Measurements from ENCODE around the gene PDPK1. TPM values are rescaled to one million over a fixed set of nuclear protein-coding genes. Genes with fewer than 3 reads are reported as not detected.

The PDPK1 gene
- total RNA-seq, 4 donors from 2014 or later, result 31.6 to 49.8 (median 47.8) TPM

- 83% methylated on average over 6 of the region's 8 CpGs for WGBS
- Histone ChIP-seq H3K27ac (no peak overlapping the region), H3K4me3 (no peak overlapping the region), H3K27me3 (no peaks in the 10 kb centered on the region), H3K36me3 (peaks cover 65% of the 10 kb centered on the region), H3K4me1 (peaks cover 27% of the 10 kb centered on the region), H3K9me3 (no peaks in the 10 kb centered on the region)
- DNase-seq (ENCODE audit: low spot score in 2 of 2), result no peak
- TF ChIP-seq POLR2AphosphoS5 (IDR thresholded peaks at IDR 0.05) (no peak), POLR2A (IDR thresholded peaks at IDR 0.05) (no peak), EP300 (IDR thresholded peaks at IDR 0.05) (no peak)
- TF ChIP-seq, protein P1, sequence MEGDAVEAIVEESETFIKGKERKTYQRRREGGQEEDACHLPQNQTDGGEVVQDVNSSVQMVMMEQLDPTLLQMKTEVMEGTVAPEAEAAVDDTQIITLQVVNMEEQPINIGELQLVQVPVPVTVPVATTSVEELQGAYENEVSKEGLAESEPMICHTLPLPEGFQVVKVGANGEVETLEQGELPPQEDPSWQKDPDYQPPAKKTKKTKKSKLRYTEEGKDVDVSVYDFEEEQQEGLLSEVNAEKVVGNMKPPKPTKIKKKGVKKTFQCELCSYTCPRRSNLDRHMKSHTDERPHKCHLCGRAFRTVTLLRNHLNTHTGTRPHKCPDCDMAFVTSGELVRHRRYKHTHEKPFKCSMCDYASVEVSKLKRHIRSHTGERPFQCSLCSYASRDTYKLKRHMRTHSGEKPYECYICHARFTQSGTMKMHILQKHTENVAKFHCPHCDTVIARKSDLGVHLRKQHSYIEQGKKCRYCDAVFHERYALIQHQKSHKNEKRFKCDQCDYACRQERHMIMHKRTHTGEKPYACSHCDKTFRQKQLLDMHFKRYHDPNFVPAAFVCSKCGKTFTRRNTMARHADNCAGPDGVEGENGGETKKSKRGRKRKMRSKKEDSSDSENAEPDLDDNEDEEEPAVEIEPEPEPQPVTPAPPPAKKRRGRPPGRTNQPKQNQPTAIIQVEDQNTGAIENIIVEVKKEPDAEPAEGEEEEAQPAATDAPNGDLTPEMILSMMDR (IDR thresholded peaks at IDR 0.05), result no peak
These were observed 11.7 kb upstream of the PDPK1 start for GRCh38 chr16:2526135-2526534.

- peaks cover 65% of the 10 kb centered on the region for H3K36me3 ChIP-seq
- no peaks in the 10 kb centered on the region for H3K27me3 ChIP-seq
- no peaks in the 10 kb centered on the region for H3K9me3 ChIP-seq
- H3K27ac ChIP-seq, result no peak overlapping the region
- WGBS, result no CpG with 5 or more reads among the region's 12 CpGs
- no peak for DNase-seq (ENCODE audit: low spot score in 2 of 2)
- no peak overlapping the region for H3K4me3 ChIP-seq
- H3K4me1 ChIP-seq, result peaks cover 28% of the 10 kb centered on the region
- TF ChIP-seq POLR2AphosphoS5 (IDR thresholded peaks at IDR 0.05) (no peak), POLR2A (IDR thresholded peaks at IDR 0.05) (no peak), EP300 (IDR thresholded peaks at IDR 0.05) (no peak)
- TF ChIP-seq, protein P1 (IDR thresholded peaks at IDR 0.05), result no peak
These were observed 10.6 kb upstream of the PDPK1 start for GRCh38 chr16:2527071-2527783.

GRCh38 chr16:2527784-2528100 lies 10.1 kb upstream of the PDPK1 start:
- Histone ChIP-seq H3K9me3 (no peaks in the 10 kb centered on the region), H3K4me1 (peaks cover 28% of the 10 kb centered on the region), H3K27ac (no peak overlapping the region), H3K36me3 (peaks cover 65% of the 10 kb centered on the region), H3K4me3 (no peak overlapping the region), H3K27me3 (no peaks in the 10 kb centered on the region)
- no peak for TF ChIP-seq EP300 (IDR thresholded peaks at IDR 0.05)
- no peak for TF ChIP-seq POLR2A (IDR thresholded peaks at IDR 0.05)
- TF ChIP-seq, protein P1 (IDR thresholded peaks at IDR 0.05), result no peak
- no peak for TF ChIP-seq POLR2AphosphoS5 (IDR thresholded peaks at IDR 0.05)
- DNase-seq (ENCODE audit: low spot score in 2 of 2), result no peak
- 92% methylated on average over 15 of the region's 24 CpGs for WGBS

GRCh38 chr16:2528161-2529060 lies 9.4 kb upstream of the PDPK1 start:
- no peaks in the 10 kb centered on the region for H3K9me3 ChIP-seq
- DNase-seq (ENCODE audit: low spot score in 2 of 2), result no peak
- H3K4me3 ChIP-seq, result no peak overlapping the region
- WGBS, result 93% methylated on average over 25 of the region's 36 CpGs
- no peak for TF ChIP-seq POLR2A (IDR thresholded peaks at IDR 0.05)
- TF ChIP-seq EP300 (IDR thresholded peaks at IDR 0.05), result no peak
- TF ChIP-seq, protein P1 (IDR thresholded peaks at IDR 0.05), result no peak
- no peak for TF ChIP-seq POLR2AphosphoS5 (IDR thresholded peaks at IDR 0.05)
- H3K27me3 ChIP-seq, result no peaks in the 10 kb centered on the region
- peaks cover 60% of the 10 kb centered on the region for H3K36me3 ChIP-seq
- no peak overlapping the region for H3K27ac ChIP-seq
- peaks cover 24% of the 10 kb centered on the region for H3K4me1 ChIP-seq

All from suprapubic skin (tissue), 4 donors.